SK-N-SH (cell line): ENCODE data around the gene FHOD3.

ENCODE experiments used
- CHD2 ChIP-seq: fragments of 150-350 bp; IDR thresholded peaks from 2 replicates; pipeline ENCODE4 v1.6.1; 2018; ENCODE audit warnings: low read length; ENCODE audit not compliant: partially characterized antibody
- EP300 ChIP-seq, 2 experiments: IDR thresholded peaks; 2 replicates each; pipeline versions ENCODE4 v1.4.0 to v1.6.1; 2012; ENCODE audit warnings: borderline replicate concordance in 1 of 2, low read depth in 1 of 2, low read length in 1 of 2
- EZH2phosphoT487 ChIP-seq: fragments of 200-600 bp; sonication (generic); IDR thresholded peaks from 2 replicates; pipeline ENCODE4 v1.6.1; 2017; ENCODE audit warnings: low read depth, mixed run types, mild to moderate bottlenecking, antibody characterized with exemption, moderate library complexity, borderline replicate concordance
- JUND ChIP-seq: IDR thresholded peaks from 2 replicates; pipeline ENCODE4 v1.4.0; 2012
- RFX5 ChIP-seq: IDR thresholded peaks from 2 replicates; pipeline ENCODE4 v1.6.1; 2012; ENCODE audit warnings: mild to moderate bottlenecking, improper control_type of control experiment, low read length
- TAF1 ChIP-seq: IDR thresholded peaks from 2 replicates; pipeline ENCODE4 v1.6.1; 2012; ENCODE audit warnings: low read depth, mild to moderate bottlenecking, low read length, moderate library complexity, borderline replicate concordance
- TCF12 ChIP-seq: IDR thresholded peaks from 2 replicates; pipeline ENCODE4 v1.4.0; 2012
- YY1 ChIP-seq: IDR thresholded peaks from 2 replicates; pipeline ENCODE4 v1.4.0; 2012; ENCODE audit warnings: low read depth, mild to moderate bottlenecking
- TF ChIP-seq, protein P1 (sequence below): fragments of 200-600 bp; sonication (generic); IDR thresholded peaks from 2 replicates; pipeline ENCODE4 v1.6.1; 2017; ENCODE audit warnings: antibody characterized with exemption, mild to moderate bottlenecking, moderate library complexity
- TF ChIP-seq, protein P2 (sequence below): IDR thresholded peaks from 2 replicates; pipeline ENCODE4 v1.6.1; 2012; ENCODE audit warnings: mild to moderate bottlenecking, low read depth, low read length, moderate library complexity
- TF ChIP-seq, protein P3 (sequence below): fragments of 150-350 bp; IDR thresholded peaks from 2 replicates; pipeline ENCODE4 v1.6.1; 2017; ENCODE audit warnings: antibody characterized with exemption, low read length, low read depth, borderline replicate concordance

GRCh38 chr18:36405611-36406010 is 108.1 kb downstream of the FHOD3 start:
- no peak for TF ChIP-seq EP300 (IDR thresholded peaks at IDR 0.05; ENCODE audit: borderline replicate concordance in 1 of 2, low read depth in 1 of 2, low read length in 1 of 2)
- TF ChIP-seq EZH2phosphoT487: no peak
- TF ChIP-seq, protein P1, sequence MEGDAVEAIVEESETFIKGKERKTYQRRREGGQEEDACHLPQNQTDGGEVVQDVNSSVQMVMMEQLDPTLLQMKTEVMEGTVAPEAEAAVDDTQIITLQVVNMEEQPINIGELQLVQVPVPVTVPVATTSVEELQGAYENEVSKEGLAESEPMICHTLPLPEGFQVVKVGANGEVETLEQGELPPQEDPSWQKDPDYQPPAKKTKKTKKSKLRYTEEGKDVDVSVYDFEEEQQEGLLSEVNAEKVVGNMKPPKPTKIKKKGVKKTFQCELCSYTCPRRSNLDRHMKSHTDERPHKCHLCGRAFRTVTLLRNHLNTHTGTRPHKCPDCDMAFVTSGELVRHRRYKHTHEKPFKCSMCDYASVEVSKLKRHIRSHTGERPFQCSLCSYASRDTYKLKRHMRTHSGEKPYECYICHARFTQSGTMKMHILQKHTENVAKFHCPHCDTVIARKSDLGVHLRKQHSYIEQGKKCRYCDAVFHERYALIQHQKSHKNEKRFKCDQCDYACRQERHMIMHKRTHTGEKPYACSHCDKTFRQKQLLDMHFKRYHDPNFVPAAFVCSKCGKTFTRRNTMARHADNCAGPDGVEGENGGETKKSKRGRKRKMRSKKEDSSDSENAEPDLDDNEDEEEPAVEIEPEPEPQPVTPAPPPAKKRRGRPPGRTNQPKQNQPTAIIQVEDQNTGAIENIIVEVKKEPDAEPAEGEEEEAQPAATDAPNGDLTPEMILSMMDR: no peak
- no peak for TF ChIP-seq JUND
- TF ChIP-seq RFX5: no peak
- TF ChIP-seq CHD2: no peak
- TF ChIP-seq, protein P2, sequence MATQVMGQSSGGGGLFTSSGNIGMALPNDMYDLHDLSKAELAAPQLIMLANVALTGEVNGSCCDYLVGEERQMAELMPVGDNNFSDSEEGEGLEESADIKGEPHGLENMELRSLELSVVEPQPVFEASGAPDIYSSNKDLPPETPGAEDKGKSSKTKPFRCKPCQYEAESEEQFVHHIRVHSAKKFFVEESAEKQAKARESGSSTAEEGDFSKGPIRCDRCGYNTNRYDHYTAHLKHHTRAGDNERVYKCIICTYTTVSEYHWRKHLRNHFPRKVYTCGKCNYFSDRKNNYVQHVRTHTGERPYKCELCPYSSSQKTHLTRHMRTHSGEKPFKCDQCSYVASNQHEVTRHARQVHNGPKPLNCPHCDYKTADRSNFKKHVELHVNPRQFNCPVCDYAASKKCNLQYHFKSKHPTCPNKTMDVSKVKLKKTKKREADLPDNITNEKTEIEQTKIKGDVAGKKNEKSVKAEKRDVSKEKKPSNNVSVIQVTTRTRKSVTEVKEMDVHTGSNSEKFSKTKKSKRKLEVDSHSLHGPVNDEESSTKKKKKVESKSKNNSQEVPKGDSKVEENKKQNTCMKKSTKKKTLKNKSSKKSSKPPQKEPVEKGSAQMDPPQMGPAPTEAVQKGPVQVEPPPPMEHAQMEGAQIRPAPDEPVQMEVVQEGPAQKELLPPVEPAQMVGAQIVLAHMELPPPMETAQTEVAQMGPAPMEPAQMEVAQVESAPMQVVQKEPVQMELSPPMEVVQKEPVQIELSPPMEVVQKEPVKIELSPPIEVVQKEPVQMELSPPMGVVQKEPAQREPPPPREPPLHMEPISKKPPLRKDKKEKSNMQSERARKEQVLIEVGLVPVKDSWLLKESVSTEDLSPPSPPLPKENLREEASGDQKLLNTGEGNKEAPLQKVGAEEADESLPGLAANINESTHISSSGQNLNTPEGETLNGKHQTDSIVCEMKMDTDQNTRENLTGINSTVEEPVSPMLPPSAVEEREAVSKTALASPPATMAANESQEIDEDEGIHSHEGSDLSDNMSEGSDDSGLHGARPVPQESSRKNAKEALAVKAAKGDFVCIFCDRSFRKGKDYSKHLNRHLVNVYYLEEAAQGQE: no peak
- no peak for TF ChIP-seq YY1
- TF ChIP-seq, protein P3, sequence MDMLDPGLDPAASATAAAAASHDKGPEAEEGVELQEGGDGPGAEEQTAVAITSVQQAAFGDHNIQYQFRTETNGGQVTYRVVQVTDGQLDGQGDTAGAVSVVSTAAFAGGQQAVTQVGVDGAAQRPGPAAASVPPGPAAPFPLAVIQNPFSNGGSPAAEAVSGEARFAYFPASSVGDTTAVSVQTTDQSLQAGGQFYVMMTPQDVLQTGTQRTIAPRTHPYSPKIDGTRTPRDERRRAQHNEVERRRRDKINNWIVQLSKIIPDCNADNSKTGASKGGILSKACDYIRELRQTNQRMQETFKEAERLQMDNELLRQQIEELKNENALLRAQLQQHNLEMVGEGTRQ: no peak
- no peak for TF ChIP-seq TAF1
- TF ChIP-seq TCF12: no peak
